ENCODE data around the gene KRTAP20-1.

Gene KRTAP20-1

DNA sequence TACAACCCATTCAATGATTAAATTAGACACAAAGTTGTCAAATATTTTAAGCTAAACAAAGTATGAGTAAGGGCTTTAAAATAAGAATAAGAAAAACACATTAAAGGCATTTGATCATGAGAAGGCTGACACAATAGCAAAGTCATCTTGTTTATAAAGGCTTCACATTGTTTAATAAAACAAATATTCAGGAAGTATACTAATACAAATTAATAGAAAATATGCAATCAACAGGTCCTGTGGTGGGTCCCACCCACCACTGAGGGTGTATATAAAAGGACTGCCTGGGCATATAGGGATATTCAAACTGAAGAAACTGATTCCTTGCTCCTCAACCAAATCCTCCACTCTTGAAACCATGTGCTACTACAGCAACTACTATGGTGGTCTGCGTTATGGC lies 18.7 kb downstream of the KRTAP20-1 start, which contains the start of gene KRTAP20-2:
Gene KRTAP20-2, plus strand, starts transcription at position 301 of the 400 bp plus-strand sequence. Its CDS starts 58 bp downstream, at position 359.
- no peak within 1 kb of the TSS for H3K4me3 ChIP-seq (ENCODE audit: control insufficient read depth, low read depth, low read length)
- TF ChIP-seq, protein P1, sequence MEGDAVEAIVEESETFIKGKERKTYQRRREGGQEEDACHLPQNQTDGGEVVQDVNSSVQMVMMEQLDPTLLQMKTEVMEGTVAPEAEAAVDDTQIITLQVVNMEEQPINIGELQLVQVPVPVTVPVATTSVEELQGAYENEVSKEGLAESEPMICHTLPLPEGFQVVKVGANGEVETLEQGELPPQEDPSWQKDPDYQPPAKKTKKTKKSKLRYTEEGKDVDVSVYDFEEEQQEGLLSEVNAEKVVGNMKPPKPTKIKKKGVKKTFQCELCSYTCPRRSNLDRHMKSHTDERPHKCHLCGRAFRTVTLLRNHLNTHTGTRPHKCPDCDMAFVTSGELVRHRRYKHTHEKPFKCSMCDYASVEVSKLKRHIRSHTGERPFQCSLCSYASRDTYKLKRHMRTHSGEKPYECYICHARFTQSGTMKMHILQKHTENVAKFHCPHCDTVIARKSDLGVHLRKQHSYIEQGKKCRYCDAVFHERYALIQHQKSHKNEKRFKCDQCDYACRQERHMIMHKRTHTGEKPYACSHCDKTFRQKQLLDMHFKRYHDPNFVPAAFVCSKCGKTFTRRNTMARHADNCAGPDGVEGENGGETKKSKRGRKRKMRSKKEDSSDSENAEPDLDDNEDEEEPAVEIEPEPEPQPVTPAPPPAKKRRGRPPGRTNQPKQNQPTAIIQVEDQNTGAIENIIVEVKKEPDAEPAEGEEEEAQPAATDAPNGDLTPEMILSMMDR (conservative IDR thresholded peaks at IDR 0.05; ENCODE audit: control insufficient read depth, insufficient read depth, low read depth, low read length) = no peak

DNA sequence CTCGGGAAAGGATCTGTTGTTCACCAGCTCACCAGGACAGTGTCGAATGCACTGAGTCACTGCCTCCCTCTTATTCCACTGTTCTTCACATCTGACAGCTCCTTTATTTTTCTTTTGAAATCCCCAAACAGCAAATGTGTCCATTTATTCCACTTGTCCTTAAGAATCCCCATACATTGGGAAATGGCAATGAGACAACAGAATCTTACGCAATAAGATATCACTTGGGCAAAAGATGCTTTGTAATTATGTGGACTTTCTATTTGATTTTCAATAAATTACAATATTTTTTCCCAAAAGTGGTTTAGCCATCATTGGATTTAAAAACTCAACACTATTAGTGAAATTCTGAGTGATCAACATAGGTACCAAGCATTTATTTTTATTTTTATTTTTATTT lies 22.5 kb downstream of the KRTAP20-1 start:
- TF ChIP-seq, protein P1 (conservative IDR thresholded peaks at IDR 0.05; ENCODE audit: control insufficient read depth, insufficient read depth, low read depth, low read length) = no peak
- no peak overlapping the region for H3K4me3 ChIP-seq (ENCODE audit: control insufficient read depth, low read depth, low read length)
- no peak for DNase-seq (ENCODE audit: low read depth)

More for the DNA sequence above, 18.7 kb downstream of the KRTAP20-1 start, which contains the start of gene KRTAP20-2:
- no peak for DNase-seq (ENCODE audit: low read depth)

DNA sequence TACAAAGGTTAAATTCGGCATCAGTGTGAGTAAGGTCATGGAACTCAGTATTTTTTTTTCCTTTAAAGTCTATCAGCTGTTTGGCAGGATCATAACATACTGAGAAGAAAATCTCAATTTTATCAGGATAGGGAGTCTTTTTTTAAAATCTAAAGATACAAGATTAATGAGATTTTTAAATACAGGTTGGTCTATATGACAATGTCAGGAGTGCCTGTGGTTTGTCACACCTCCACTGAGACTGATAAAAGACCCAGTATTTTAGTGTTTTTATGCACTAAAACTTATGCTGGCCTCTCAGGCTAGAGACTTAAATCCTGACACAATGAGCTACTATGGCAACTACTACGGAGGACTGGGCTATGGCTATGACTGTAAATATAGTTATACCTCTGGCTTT lies 26.3 kb downstream of the KRTAP20-1 start, which contains the start of gene KRTAP20-3:
Gene KRTAP20-3, plus strand, starts transcription at position 301 of the 400 bp plus-strand sequence.
- no peak for DNase-seq (ENCODE audit: low read depth)
- H3K4me3 ChIP-seq (ENCODE audit: control insufficient read depth, low read depth, low read length) = no peak within 1 kb of the TSS
- TF ChIP-seq, protein P1 (conservative IDR thresholded peaks at IDR 0.05; ENCODE audit: control insufficient read depth, insufficient read depth, low read depth, low read length) = no peak

DNA sequence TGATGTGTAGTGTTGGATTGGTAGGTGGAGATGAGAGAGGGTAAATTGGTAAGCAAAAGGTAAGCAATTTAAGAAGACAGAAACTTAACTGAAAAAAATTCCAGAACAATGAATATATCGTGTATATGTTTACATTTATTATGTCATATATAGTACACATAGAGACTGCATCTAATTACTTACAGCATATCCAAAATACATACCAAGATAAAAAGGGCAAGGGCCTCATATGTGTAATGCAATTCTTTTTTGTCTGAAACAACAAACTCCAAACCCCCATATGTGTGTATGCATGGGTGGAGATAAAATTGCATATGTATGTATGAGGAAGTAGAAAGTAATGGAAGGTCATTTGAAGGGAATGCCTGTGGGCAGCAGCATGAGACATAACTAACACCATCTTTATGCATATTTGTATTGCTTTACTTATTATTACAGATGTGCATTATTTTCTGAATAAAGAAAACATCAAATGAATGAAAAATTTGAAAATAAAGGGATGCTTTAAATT lies 30.7 kb downstream of the KRTAP20-1 start:
- H3K4me3 ChIP-seq (ENCODE audit: control insufficient read depth, low read depth, low read length) = no peak overlapping the region
- DNase-seq (ENCODE audit: low read depth) = no peak
- TF ChIP-seq, protein P1 (conservative IDR thresholded peaks at IDR 0.05; ENCODE audit: control insufficient read depth, insufficient read depth, low read depth, low read length) = no peak

DNA sequence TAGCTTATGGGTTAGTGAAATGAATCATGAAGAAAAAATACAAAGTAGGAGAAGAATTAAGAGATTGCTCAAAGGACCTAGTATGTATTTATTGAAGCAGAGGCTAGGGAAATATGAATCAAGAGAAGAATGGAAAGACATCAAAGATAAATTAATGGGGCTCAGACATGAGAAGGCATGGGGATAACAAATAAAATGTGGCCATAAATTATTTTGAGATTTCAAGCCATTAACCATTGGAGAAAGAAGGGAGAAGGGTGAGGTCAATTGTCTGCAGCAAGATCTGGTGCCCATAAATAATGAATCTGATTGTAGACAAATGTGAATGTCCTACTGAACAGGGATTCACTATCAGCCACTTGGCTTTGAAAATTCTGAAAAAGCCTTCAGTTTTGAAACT lies 36.7 kb downstream of the KRTAP20-1 start:
- no peak for DNase-seq (ENCODE audit: low read depth)
- no peak overlapping the region for H3K4me3 ChIP-seq (ENCODE audit: control insufficient read depth, low read depth, low read length)
- TF ChIP-seq, protein P1 (conservative IDR thresholded peaks at IDR 0.05; ENCODE audit: control insufficient read depth, insufficient read depth, low read depth, low read length) = no peak
